ENCODE data around the gene JMJD1C. TPM values are rescaled to one million over a fixed set of nuclear protein-coding genes. Genes with fewer than 3 reads are reported as not detected.
"Not testable (repeated sequence)": the region's sequence is repeated elsewhere in the genome, so short reads cannot be mapped to it uniquely, and the experiment has no call there.

JMJD1C gene
- total RNA-seq, 1 experiment from 2014 or later, result 66.3 TPM

- ChIA-PET RAD21 (ENCODE audit: low non-redundant PET in 1 of 2, low total read pairs in 2 of 2, uncharacterized antibody in 2 of 2, unreplicated experiment in 2 of 2) (interaction anchor here in 1 of 2 experiments (0.7 kb wide), 1 partner anchor 353 kb away, joined by 3 read pairs; no protein-coding TSS in a partner anchor), CTCF (no interaction called here), POLR2A (no interaction called here)
- Histone ChIP-seq H3K4me1 (ENCODE audit: control insufficient read depth in 1 of 2, insufficient read depth in 2 of 2, low read length in 2 of 2) (peaks cover 0 to 7% of the 10 kb centered on the region in 2 experiments; a peak in 1 of 4 replicates), H4K20me1 (ENCODE audit: insufficient read depth) (no peaks in the 10 kb centered on the region), H3K9me2 (ENCODE audit: insufficient read depth) (no peaks in the 10 kb centered on the region), H3K36me3 (ENCODE audit: control insufficient read depth in 1 of 2, insufficient read depth in 2 of 2, low read length in 2 of 2) (no peaks in the 10 kb centered on the region), H3K27me3 (ENCODE audit: insufficient read depth, low read length) (no peaks in the 10 kb centered on the region), H3K4me3 (replicated peaks in 1 of 2; ENCODE audit: low read depth in 1 of 2, low read length in 2 of 2) (no peak overlapping the region), H3K9ac (ENCODE audit: low read length) (no peak overlapping the region), H3K79me2 (ENCODE audit: insufficient read depth, low read length) (peaks cover 39% of the 10 kb centered on the region), H3K9me3 (ENCODE audit: control insufficient read depth in 1 of 2, insufficient read depth in 1 of 2, low read depth in 1 of 2, low read length in 2 of 2) (no peaks in the 10 kb centered on the region), H3K4me2 (ENCODE audit: low read length) (no peak overlapping the region), H3K27ac (ENCODE audit: low read depth, low read length) (no peak overlapping the region), H2AFZ (ENCODE audit: low read depth, low read length, poor library complexity, severe bottlenecking) (no peak overlapping the region)
- TF ChIP-seq CEBPB (IDR thresholded peaks at IDR 0.05; ENCODE audit: low read depth) (no peak), SIN3A (IDR thresholded peaks at IDR 0.05; ENCODE audit: low read depth) (no peak), ZNF274 (IDR thresholded peaks at IDR 0.05; ENCODE audit: low read depth, low read length) (no peak), YY1 (IDR thresholded peaks at IDR 0.05; ENCODE audit: extremely low read depth, insufficient replicate concordance, low read depth, low read length) (no peak), ZBTB33 (IDR thresholded peaks at IDR 0.05; ENCODE audit: extremely low read depth, insufficient replicate concordance, low read length) (no peak), POLR2AphosphoS5 (IDR thresholded peaks at IDR 0.05; ENCODE audit: low read depth, low read length) (no peak), CBX3 (IDR thresholded peaks at IDR 0.05; ENCODE audit: low read depth) (no peak), EGR1 (IDR thresholded peaks at IDR 0.05; ENCODE audit: low read depth) (no peak), TCF7L2 (IDR thresholded peaks at IDR 0.05; ENCODE audit: borderline replicate concordance, extremely low read depth, insufficient read depth, insufficient read length) (no peak), JUND (IDR thresholded peaks at IDR 0.05) (no peak), ELF1 (IDR thresholded peaks at IDR 0.05; ENCODE audit: borderline replicate concordance, low read depth) (no peak), EZH2phosphoT487 (IDR thresholded peaks at IDR 0.05; ENCODE audit: borderline replicate concordance) (no peak), SP1 (IDR thresholded peaks at IDR 0.05; ENCODE audit: low read depth) (no peak), ATF3 (IDR thresholded peaks at IDR 0.05) (no peak), POLR2A (IDR thresholded peaks at IDR 0.05; ENCODE audit: borderline replicate concordance, extremely low read depth, insufficient read depth, insufficient read length) (no peak), RAD21 (IDR thresholded peaks at IDR 0.05; ENCODE audit: low read depth) (no peak)
- TF ChIP-seq, protein P1, sequence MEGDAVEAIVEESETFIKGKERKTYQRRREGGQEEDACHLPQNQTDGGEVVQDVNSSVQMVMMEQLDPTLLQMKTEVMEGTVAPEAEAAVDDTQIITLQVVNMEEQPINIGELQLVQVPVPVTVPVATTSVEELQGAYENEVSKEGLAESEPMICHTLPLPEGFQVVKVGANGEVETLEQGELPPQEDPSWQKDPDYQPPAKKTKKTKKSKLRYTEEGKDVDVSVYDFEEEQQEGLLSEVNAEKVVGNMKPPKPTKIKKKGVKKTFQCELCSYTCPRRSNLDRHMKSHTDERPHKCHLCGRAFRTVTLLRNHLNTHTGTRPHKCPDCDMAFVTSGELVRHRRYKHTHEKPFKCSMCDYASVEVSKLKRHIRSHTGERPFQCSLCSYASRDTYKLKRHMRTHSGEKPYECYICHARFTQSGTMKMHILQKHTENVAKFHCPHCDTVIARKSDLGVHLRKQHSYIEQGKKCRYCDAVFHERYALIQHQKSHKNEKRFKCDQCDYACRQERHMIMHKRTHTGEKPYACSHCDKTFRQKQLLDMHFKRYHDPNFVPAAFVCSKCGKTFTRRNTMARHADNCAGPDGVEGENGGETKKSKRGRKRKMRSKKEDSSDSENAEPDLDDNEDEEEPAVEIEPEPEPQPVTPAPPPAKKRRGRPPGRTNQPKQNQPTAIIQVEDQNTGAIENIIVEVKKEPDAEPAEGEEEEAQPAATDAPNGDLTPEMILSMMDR (IDR thresholded peaks at IDR 0.05 in 2 of 3, conservative IDR thresholded peaks at IDR 0.05 in 1 of 3; ENCODE audit: borderline replicate concordance in 1 of 3, insufficient read depth in 1 of 3, low read depth in 2 of 3, low read length in 2 of 3), result no peak
- intact Hi-C loops (cut with micrococcal nuclease), result no loop called here
- no TSS peak for BruUV-seq (replicated peaks)
- no peak for ATAC-seq
- no peak for DNase-seq (ENCODE audit: low read depth, low spot score)
Measured at GRCh38 chr10:63294781-63295180, 171.0 kb downstream of the JMJD1C start.

DNA sequence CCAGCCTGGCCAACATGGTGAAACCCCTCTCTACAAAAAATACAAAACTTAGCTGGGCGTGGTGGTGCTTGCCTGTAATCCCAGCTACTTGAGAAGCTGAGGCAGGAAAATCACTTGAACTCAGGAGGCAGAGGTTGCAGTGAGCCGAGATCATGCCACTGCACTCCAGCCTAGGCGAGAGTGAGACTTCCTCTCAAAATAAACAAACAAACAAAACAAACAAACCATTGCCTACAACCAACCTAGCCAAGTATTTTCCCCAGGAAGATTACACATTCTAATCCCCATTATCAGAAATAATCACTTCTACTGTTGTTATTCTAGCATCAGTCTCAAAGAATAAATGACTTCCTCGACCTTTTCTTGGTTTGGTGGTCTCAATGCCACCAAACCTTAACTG lies 172.9 kb downstream of the JMJD1C start:
- RAD21 ChIA-PET (ENCODE audit: low non-redundant PET in 1 of 2, low total read pairs in 2 of 2, uncharacterized antibody in 2 of 2, unreplicated experiment in 2 of 2); H3K9me2 ChIP-seq (ENCODE audit: insufficient read depth); intact Hi-C loops (cut with micrococcal nuclease); DNase-seq (ENCODE audit: low read depth, low spot score); H3K9ac ChIP-seq (ENCODE audit: low read length); ATAC-seq; POLR2A ChIA-PET; H3K4me2 ChIP-seq (ENCODE audit: low read length); H3K36me3 ChIP-seq (ENCODE audit: control insufficient read depth in 1 of 2, insufficient read depth in 2 of 2, low read length in 2 of 2); H3K4me1 ChIP-seq (ENCODE audit: control insufficient read depth in 1 of 2, insufficient read depth in 2 of 2, low read length in 2 of 2); H2AFZ ChIP-seq (ENCODE audit: low read depth, low read length, poor library complexity, severe bottlenecking); H3K9me3 ChIP-seq (ENCODE audit: control insufficient read depth in 1 of 2, insufficient read depth in 1 of 2, low read depth in 1 of 2, low read length in 2 of 2); H3K27me3 ChIP-seq (ENCODE audit: insufficient read depth, low read length); H4K20me1 ChIP-seq (ENCODE audit: insufficient read depth); BruUV-seq (replicated peaks); H3K4me3 ChIP-seq (replicated peaks in 1 of 2; ENCODE audit: low read depth in 1 of 2, low read length in 2 of 2); H3K27ac ChIP-seq (ENCODE audit: low read depth, low read length); CTCF ChIA-PET: not testable (repeated sequence)
- peaks cover 42% of the 10 kb centered on the region for H3K79me2 ChIP-seq (ENCODE audit: insufficient read depth, low read length)

Data from HCT116 (cell line).